Neural cell (in vitro differentiated cells): Measurements from ENCODE around the gene ANO4. TPM values are rescaled to one million over a fixed set of nuclear protein-coding genes. Genes with fewer than 3 reads are reported as not detected.

ENCODE experiments used
- H2AFZ ChIP-seq: fragments of 200-600, 300-800 bp; sonication (generic), shearing (Covaris generic); 2 replicates; pipeline ENCODE4 v1.6.0; 2014; ENCODE audit warnings: low read depth, mild to moderate bottlenecking, antibody characterized with exemption, low read length, moderate library complexity
- H3F3A ChIP-seq: fragments of 200-600 bp; shearing (Covaris generic); 2 replicates; pipeline ENCODE4 v1.6.1; 2016; ENCODE audit warnings: mild to moderate bottlenecking, moderate library complexity, mixed read lengths, antibody characterized with exemption, low read length; ENCODE audit not compliant: insufficient read depth, poor library complexity, severe bottlenecking
- H3K27ac ChIP-seq: fragments of 200-600, 300-800 bp; sonication (generic), shearing (Covaris generic); 2 replicates; pipeline ENCODE4 v1.5.1; 2014; ENCODE audit warnings: mild to moderate bottlenecking, low read length, moderate library complexity
- H3K27me3 ChIP-seq: fragments of 300-800, 200-600 bp; sonication (generic), shearing (Covaris generic); 2 replicates; pipeline ENCODE4 v1.6.0; 2014; ENCODE audit warnings: mild to moderate bottlenecking, low read depth, low read length, moderate library complexity; ENCODE audit not compliant: insufficient read depth
- H3K36me3 ChIP-seq: fragments of 300-800, 200-600 bp; sonication (generic), shearing (Covaris generic); 2 replicates; pipeline ENCODE4 v1.5.1; 2014; ENCODE audit warnings: mild to moderate bottlenecking, antibody characterized with exemption, low read length, moderate library complexity; ENCODE audit not compliant: insufficient read depth
- H3K4me2 ChIP-seq: fragments of 300-800, 200-600 bp; sonication (generic), shearing (Covaris generic); 2 replicates; pipeline ENCODE4 v1.6.0; 2014; ENCODE audit warnings: mild to moderate bottlenecking, low read length
- H3K4me3 ChIP-seq: fragments of 300-800, 200-600 bp; sonication (generic), shearing (Covaris generic); 2 replicates; pipeline ENCODE4 v1.5.1; 2014; ENCODE audit warnings: mild to moderate bottlenecking, low read length, moderate library complexity
- H3K79me2 ChIP-seq: fragments of 200-600 bp; shearing (Covaris generic); replicated peaks from 2 replicates; pipeline ENCODE4 v1.6.0; 2014; ENCODE audit warnings: mild to moderate bottlenecking, low read length, moderate library complexity; ENCODE audit not compliant: insufficient read depth
- H3K9ac ChIP-seq: fragments of 300-800, 200-600 bp; sonication (generic), shearing (Covaris generic); 2 replicates; pipeline ENCODE4 v1.6.1; 2016; ENCODE audit warnings: mild to moderate bottlenecking, low read length, mixed read lengths
- H3K9me2 ChIP-seq: fragments of 200-600 bp; shearing (Covaris generic); 2 replicates; pipeline ENCODE4 v1.6.1; 2016; ENCODE audit warnings: mild to moderate bottlenecking, low read length, mixed read lengths; ENCODE audit not compliant: insufficient read depth
- H3K9me3 ChIP-seq: fragments of 200-600, 300-800 bp; sonication (generic), shearing (Covaris generic); 2 replicates; pipeline ENCODE4 v1.6.1; 2016; ENCODE audit warnings: mild to moderate bottlenecking, mixed run types, low read length, moderate library complexity, mixed read lengths
- H4K20me1 ChIP-seq: fragments of 200-600 bp; shearing (Covaris generic); 2 replicates; pipeline ENCODE4 v1.6.1; 2016; ENCODE audit warnings: mild to moderate bottlenecking, mixed run types; ENCODE audit not compliant: insufficient read depth
- EP300 ChIP-seq: fragments of 450-650 bp; conservative IDR thresholded peaks from 2 replicates; pipeline ENCODE4 v1.6.1; 2014; ENCODE audit warnings: antibody characterized with exemption, mild to moderate bottlenecking, moderate library complexity; ENCODE audit not compliant: poor library complexity, severe bottlenecking
- EZH2 ChIP-seq: fragments of 200-600, 300-800 bp; shearing (Covaris generic), sonication (generic); IDR thresholded peaks from 2 replicates; pipeline ENCODE4 v1.6.1; 2014; ENCODE audit warnings: antibody characterized with exemption, low read length, borderline replicate concordance, mild to moderate bottlenecking; ENCODE audit not compliant: insufficient read depth, poor library complexity, severe bottlenecking
- MXI1 ChIP-seq: fragments of 450-650 bp; conservative IDR thresholded peaks from 2 replicates; pipeline ENCODE4 v1.6.1; 2014; ENCODE audit warnings: antibody characterized with exemption, mild to moderate bottlenecking; ENCODE audit not compliant: poor library complexity, severe bottlenecking
- POLR2AphosphoS5 ChIP-seq: IDR thresholded peaks from 2 replicates; pipeline ENCODE4 v1.6.1; 2012
- RAD21 ChIP-seq: fragments of 450-650 bp; conservative IDR thresholded peaks from 2 replicates; pipeline ENCODE4 v1.6.1; 2014; ENCODE audit warnings: antibody characterized with exemption, mild to moderate bottlenecking, moderate library complexity
- SMC3 ChIP-seq: fragments of 450-650 bp; conservative IDR thresholded peaks from 2 replicates; pipeline ENCODE4 v1.6.1; 2014; ENCODE audit warnings: antibody characterized with exemption, mild to moderate bottlenecking, moderate library complexity; ENCODE audit not compliant: poor library complexity
- TAF1 ChIP-seq: IDR thresholded peaks from 2 replicates; pipeline ENCODE4 v1.6.1; 2012; ENCODE audit warnings: low read depth
- polyA plus RNA-seq: library from polyadenylated mRNA; depleted of rRNA; stranded (reverse); fragments of >200 nt; gene quantifications from 2 replicates; pipeline ENCODE4 v1.2.3, GENCODE V29; 2014
- TF ChIP-seq, protein P1 (sequence below): IDR thresholded peaks from 2 replicates; pipeline ENCODE4 v1.6.1; 2012; ENCODE audit warnings: borderline replicate concordance
- TF ChIP-seq, protein P2 (sequence below): fragments of 450-650 bp; IDR thresholded peaks from 2 replicates; pipeline ENCODE4 v1.5.1; 2014; ENCODE audit warnings: antibody characterized with exemption, mild to moderate bottlenecking, moderate library complexity; ENCODE audit not compliant: poor library complexity, severe bottlenecking

ANO4 gene
- polyA plus RNA-seq, 1 donor from 2014 or later, result 11.1 TPM

DNA sequence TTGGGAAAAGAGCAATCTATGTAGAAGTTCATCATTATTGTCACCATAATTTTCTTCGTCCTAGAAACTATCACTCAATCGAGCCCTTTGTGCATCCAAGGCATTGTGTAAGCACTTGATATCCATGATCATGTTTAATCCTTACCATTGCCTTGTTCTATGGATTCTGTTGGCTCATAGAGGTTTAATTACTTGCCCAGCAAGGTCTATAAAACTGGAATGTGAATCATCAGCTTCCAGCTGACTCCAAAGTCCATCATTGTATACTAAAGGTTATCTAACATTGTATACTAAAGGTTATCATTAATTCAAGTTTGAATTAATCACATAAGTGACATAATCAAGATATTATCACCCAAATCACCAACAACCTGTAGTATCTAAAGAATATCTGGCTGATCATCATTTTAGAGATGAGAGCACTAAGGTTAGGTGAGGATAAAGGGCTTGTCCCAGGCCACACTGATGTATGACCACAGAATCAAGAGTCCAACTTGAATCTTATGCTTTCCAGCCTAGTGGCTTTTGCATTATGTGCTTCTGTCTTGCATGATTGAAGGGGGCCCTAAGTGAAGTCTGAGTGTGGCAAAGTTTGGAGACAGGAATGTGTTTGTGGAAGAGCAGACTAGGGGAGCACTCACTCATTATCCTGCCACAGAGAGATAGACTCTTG is 188.1 kb downstream of the ANO4 start:
- H4K20me1 ChIP-seq, result no peaks in the 10 kb centered on the region
- no peak overlapping the region for H2AFZ ChIP-seq
- H3F3A ChIP-seq, result no peaks in the 10 kb centered on the region
- no peaks in the 10 kb centered on the region for H3K79me2 ChIP-seq
- H3K9me2 ChIP-seq, result no peaks in the 10 kb centered on the region
- no peak overlapping the region for H3K4me2 ChIP-seq
- H3K9ac ChIP-seq, result no peak overlapping the region
- no peak overlapping the region for H3K27ac ChIP-seq
- no peak overlapping the region for H3K4me3 ChIP-seq
- TF ChIP-seq, protein P1, sequence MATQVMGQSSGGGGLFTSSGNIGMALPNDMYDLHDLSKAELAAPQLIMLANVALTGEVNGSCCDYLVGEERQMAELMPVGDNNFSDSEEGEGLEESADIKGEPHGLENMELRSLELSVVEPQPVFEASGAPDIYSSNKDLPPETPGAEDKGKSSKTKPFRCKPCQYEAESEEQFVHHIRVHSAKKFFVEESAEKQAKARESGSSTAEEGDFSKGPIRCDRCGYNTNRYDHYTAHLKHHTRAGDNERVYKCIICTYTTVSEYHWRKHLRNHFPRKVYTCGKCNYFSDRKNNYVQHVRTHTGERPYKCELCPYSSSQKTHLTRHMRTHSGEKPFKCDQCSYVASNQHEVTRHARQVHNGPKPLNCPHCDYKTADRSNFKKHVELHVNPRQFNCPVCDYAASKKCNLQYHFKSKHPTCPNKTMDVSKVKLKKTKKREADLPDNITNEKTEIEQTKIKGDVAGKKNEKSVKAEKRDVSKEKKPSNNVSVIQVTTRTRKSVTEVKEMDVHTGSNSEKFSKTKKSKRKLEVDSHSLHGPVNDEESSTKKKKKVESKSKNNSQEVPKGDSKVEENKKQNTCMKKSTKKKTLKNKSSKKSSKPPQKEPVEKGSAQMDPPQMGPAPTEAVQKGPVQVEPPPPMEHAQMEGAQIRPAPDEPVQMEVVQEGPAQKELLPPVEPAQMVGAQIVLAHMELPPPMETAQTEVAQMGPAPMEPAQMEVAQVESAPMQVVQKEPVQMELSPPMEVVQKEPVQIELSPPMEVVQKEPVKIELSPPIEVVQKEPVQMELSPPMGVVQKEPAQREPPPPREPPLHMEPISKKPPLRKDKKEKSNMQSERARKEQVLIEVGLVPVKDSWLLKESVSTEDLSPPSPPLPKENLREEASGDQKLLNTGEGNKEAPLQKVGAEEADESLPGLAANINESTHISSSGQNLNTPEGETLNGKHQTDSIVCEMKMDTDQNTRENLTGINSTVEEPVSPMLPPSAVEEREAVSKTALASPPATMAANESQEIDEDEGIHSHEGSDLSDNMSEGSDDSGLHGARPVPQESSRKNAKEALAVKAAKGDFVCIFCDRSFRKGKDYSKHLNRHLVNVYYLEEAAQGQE, result no peak
- TF ChIP-seq, protein P2, sequence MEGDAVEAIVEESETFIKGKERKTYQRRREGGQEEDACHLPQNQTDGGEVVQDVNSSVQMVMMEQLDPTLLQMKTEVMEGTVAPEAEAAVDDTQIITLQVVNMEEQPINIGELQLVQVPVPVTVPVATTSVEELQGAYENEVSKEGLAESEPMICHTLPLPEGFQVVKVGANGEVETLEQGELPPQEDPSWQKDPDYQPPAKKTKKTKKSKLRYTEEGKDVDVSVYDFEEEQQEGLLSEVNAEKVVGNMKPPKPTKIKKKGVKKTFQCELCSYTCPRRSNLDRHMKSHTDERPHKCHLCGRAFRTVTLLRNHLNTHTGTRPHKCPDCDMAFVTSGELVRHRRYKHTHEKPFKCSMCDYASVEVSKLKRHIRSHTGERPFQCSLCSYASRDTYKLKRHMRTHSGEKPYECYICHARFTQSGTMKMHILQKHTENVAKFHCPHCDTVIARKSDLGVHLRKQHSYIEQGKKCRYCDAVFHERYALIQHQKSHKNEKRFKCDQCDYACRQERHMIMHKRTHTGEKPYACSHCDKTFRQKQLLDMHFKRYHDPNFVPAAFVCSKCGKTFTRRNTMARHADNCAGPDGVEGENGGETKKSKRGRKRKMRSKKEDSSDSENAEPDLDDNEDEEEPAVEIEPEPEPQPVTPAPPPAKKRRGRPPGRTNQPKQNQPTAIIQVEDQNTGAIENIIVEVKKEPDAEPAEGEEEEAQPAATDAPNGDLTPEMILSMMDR, result no peak
- no peak for TF ChIP-seq POLR2AphosphoS5
- TF ChIP-seq RAD21, result no peak
- no peak for TF ChIP-seq SMC3
- no peak for TF ChIP-seq TAF1
- no peak for TF ChIP-seq EP300
- TF ChIP-seq EZH2, result no peak
- no peak for TF ChIP-seq MXI1
- H3K36me3 ChIP-seq, result no peaks in the 10 kb centered on the region
- no peaks in the 10 kb centered on the region for H3K9me3 ChIP-seq
- no peaks in the 10 kb centered on the region for H3K27me3 ChIP-seq

DNA sequence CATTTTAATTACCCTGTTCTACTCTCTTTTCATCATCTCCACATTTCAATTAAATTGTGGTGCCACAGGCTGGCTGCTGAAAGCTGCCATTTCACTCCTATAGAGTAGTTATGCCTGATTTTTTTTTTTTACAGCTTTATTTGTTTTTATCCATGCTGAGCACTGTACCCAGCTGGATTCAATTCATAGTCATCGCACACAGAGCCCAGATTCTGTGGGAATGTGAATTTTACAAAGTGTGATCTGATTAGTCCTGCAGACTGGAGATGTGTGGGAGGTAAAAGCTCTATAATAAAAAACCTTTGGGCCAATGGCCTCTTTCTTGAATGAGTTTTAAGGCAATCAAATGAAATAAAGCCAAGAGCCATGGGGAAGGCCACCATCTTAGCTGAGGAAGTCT is 190.2 kb downstream of the ANO4 start:
- Histone ChIP-seq H3K79me2 (no peaks in the 10 kb centered on the region), H3K9me2 (no peaks in the 10 kb centered on the region), H2AFZ (no peak overlapping the region), H3K4me2 (no peak overlapping the region), H3K27ac (no peak overlapping the region), H3K36me3 (no peaks in the 10 kb centered on the region), H3K4me3 (no peak overlapping the region), H3K9ac (no peak overlapping the region), H4K20me1 (no peaks in the 10 kb centered on the region), H3K9me3 (no peaks in the 10 kb centered on the region), H3K27me3 (no peaks in the 10 kb centered on the region), H3F3A (no peaks in the 10 kb centered on the region)
- no peak for TF ChIP-seq MXI1
- TF ChIP-seq, protein P2, result no peak
- no peak for TF ChIP-seq EZH2
- TF ChIP-seq, protein P1, result no peak
- TF ChIP-seq SMC3, result no peak
